Raji (cell line): ENCODE results near the gene COL23A1.

Experiments
- POLR2A ChIP-seq: IDR thresholded peaks from 2 replicates; pipeline ENCODE4 v1.6.1; 2011; ENCODE audit warnings: low read depth, low read length, control low read depth; ENCODE audit not compliant: insufficient read depth

The COL23A1 gene

GRCh38 chr5:178439493-178440180, 150.6 kb downstream of the COL23A1 start:
- TF ChIP-seq POLR2A: no peak

- no peak for TF ChIP-seq POLR2A
Observed at GRCh38 chr5:178438796-178439195, 151.4 kb downstream of the COL23A1 start.

- TF ChIP-seq POLR2A: no peak
Observed at GRCh38 chr5:178437386-178438075, 152.7 kb downstream of the COL23A1 start.

- TF ChIP-seq POLR2A: no peak
Observed at GRCh38 chr5:178436326-178436940, 153.8 kb downstream of the COL23A1 start.

- TF ChIP-seq POLR2A: no peak
Observed at GRCh38 chr5:178435321-178436238, 154.6 kb downstream of the COL23A1 start.

- no peak for TF ChIP-seq POLR2A
Observed at GRCh38 chr5:178434851-178435250, 155.3 kb downstream of the COL23A1 start.

- no peak for TF ChIP-seq POLR2A
Observed at GRCh38 chr5:178434016-178434761, 156.0 kb downstream of the COL23A1 start.

- no peak for TF ChIP-seq POLR2A
Observed at GRCh38 chr5:178433273-178433775, 156.9 kb downstream of the COL23A1 start.

- TF ChIP-seq POLR2A: no peak
Observed at GRCh38 chr5:178432421-178433272, 157.5 kb downstream of the COL23A1 start.

GRCh38 chr5:178431782-178432165, 158.4 kb downstream of the COL23A1 start:
- TF ChIP-seq POLR2A: no peak

- TF ChIP-seq POLR2A: no peak
Observed at GRCh38 chr5:178431063-178431781, 159.0 kb downstream of the COL23A1 start.

- TF ChIP-seq POLR2A: no peak
Observed at GRCh38 chr5:178430186-178431062, 159.8 kb downstream of the COL23A1 start.
